Adrenal gland (tissue), 5 donors: Measurements from ENCODE around the gene SYCN.

Experiments
- CTCF ChIP-seq, 6 experiments: fragments of 450-650 bp in 4 of 6; fragments of 200-600 bp in 2 of 6; sonication (generic) in 1 of 6; IDR thresholded peaks; 1 replicate in 5 of 6; 2 replicates in 1 of 6; pipeline versions ENCODE4 v1.5.1 to v1.8.0; 2016 to 2021; ENCODE audit warnings: antibody characterized with exemption in 6 of 6, mild to moderate bottlenecking in 2 of 6, moderate library complexity in 1 of 6
- POLR2A ChIP-seq, 2 donors: fragments of 450-650 bp; IDR thresholded peaks; one replicate each; pipeline ENCODE4 v1.6.1; 2017; ENCODE audit warnings: antibody characterized with exemption in 2 of 2, mild to moderate bottlenecking in 2 of 2, moderate library complexity in 1 of 2
- donor health status: DM: no; HTN: no; CAD: no.

GRCh38 chr19:39218230-39219007 lies 14.4 kb upstream of the SYCN start:
- TF ChIP-seq POLR2A (IDR thresholded peaks at IDR 0.05) = no peak
- no peak for TF ChIP-seq CTCF (IDR thresholded peaks at IDR 0.05)
